HG03196 (cell line): ENCODE measurements around the gene ARHGEF6.

ENCODE experiments used
- ATAC-seq: cut with Tn5 transposase; IDR thresholded peaks from one replicate; pipeline ENCODE4 v1.9.1; 2021; ENCODE audit not compliant: unreplicated experiment

ARHGEF6 gene

DNA sequence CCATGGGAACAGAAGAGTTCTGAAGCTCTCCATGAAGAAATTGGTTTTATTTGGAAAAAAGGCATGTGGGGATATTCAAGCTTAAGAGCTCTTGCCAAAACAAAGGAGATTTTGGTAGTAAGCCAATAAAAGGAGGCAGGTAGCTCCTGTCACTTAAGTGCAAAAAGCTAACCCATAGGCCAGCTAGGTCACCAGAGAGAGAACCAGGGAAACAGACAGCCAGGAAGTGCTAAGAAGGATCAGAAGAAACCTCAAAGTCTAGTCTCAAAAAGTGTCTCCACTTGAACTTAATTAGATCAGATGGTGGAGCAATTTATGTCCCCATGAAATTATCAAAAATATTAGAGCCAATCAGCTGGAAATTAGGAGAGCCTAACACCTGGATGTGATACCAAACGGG lies 83.6 kb downstream of the ARHGEF6 start:
- no peak for ATAC-seq

DNA sequence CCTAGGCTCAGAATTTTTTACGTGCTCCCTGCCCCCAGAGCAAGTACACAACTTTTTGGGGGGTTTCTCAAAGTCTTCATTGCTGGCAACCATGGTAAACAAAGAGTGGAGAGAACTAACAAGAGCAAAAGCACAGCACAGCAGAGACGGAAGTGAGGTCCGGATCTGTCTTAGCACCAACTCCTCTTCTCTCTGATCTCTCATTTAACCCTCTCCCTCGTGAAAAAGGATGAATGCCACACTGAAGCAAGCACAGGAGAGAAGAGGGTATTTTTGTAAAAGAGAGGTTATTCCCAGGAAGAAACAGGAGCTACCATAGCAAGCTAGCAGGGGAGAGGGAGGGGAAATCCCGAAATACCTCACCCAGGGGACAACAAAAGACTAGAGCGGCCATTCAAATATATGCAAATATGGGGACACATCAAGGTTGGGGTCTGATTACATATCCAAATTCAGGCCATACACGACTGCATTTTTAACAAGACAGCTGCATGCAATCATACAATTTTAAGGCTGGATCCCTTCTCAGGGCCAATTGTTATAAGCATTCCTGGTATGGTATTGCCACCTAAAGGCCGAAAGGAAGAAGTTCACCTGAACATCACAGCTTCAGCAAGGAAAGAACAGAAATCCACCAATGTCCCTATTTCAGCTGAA lies 86.2 kb downstream of the ARHGEF6 start:
- ATAC-seq = peak; percentile 68

DNA sequence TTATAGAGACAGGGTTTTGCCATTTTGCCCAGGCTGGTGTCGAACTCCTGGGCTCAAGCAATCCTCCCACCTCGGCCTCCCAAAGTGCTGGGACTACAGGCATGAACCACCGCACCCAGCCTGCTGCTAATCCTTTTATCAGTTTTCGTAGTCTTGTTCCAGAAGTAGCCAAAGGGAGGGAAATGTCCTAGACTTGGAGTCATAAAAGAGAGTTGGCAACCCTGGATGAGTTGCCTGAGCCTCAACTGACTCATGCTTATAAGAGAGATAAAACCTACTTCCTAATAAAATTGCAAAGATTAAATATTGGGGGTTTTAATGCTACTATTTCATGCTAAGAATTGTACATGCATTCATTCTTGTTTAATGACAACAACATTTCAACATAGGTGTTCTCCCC lies 88.5 kb downstream of the ARHGEF6 start:
- no peak for ATAC-seq

DNA sequence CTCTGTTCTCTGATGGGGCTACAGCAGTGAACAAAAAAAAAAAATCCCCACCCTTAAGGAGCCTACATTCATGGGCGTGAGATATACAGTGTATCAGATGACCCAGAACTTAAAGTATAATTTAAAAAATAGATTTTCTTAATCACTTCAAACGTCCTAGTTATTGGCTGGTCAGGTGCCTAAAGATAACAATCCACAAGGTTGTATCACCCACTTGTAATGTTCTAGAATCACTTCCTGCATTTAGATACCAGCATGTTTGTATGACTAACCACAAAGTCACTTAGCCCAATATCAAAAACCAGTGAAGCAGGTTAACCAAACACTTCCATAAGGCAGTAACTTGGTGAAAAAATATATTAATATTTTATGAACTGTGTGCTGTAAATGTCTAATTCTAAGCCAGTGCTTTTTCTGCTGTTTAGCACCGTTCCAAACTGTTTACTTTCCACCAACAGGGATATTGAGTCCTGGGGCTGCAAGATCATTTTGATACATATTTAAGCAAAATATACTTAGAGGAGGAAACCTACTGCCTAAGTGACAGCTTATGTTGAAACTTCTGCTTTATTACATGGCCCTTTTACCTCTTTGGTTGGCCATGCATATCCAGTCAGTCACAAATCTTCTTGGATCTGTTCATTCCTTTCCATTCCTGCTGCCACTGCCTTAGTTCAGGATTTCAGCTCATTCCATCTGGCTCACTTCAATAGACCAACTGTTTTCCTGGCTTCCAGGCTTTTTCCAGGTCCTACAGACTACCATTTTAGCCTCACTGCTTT lies 89.5 kb downstream of the ARHGEF6 start:
- ATAC-seq = no peak

DNA sequence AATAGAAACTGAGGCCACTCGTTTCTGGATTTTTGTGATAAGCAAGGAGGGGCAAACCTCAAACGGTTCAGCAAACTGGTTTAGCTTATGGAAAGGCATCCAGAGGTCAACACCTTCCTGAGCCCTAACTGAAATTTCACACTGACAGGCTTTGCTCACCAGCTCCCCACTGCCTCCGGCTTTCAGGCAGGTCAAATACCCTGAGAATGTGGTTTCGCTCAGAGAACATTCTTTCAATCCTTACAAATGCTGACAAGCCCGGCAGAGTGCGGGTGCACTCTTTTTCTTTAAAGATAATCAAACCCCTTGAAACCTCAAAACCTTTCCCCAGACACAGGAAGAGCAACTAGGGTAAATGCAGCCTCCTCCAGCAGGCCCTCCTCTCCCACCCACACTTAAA lies 91.3 kb downstream of the ARHGEF6 start:
- no peak for ATAC-seq

DNA sequence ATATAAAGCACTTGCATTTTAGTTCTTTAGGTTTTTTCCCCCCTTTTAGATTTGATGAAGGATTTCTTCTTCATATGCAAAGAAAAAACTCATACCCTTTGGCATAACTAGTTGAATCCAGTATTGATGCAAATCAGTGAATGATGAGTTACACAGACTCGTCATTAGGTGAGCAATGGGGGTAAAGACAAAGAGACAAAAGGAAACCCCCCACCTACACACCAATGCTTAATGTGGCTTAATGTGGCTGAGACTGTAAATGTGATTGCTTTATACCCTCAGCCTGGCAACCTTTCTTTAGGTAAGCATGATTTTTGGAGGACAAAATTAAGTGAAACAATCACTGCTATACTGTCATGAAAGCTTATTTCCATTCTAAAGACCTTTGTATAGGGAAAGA lies 93.3 kb downstream of the ARHGEF6 start:
- ATAC-seq = no peak

DNA sequence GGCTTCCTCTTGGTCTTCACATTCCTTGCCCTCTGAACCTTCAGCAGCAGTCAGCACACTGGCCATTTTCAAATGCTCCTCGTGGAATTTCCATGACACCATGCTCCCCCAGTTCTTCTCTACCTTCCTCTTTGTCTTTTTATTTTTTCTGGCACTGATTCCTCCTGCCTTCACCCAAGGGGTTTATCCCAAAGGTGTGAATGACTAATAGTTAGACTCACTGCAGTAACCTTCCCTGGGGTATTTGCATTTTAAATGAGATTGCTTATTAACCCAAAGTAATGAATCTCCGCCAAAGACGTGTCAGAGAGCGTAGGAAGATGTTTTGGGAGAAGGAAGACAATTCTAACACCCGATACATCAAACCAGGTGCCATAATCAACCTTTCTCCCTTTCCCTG lies 96.6 kb downstream of the ARHGEF6 start:
- no peak for ATAC-seq

DNA sequence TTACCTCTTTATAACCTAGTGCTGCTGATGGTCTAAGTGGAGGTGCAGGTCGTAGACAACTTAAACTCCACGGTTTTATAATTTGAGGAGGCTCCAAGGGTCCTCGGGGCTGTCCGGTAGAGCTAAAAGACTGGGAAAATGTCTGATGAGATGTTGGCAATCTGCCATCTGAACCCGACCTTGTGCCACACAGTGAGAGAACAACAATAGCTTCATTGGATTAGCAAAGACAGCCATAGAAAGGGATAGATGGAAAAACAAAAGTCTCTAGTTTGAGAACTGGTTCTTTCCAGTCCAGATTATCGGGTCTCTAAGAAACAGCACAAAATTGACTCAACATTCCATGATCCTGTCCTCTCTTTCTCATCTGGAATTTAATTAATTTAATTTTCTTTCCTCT lies 101.2 kb downstream of the ARHGEF6 start:
- ATAC-seq = no peak

DNA sequence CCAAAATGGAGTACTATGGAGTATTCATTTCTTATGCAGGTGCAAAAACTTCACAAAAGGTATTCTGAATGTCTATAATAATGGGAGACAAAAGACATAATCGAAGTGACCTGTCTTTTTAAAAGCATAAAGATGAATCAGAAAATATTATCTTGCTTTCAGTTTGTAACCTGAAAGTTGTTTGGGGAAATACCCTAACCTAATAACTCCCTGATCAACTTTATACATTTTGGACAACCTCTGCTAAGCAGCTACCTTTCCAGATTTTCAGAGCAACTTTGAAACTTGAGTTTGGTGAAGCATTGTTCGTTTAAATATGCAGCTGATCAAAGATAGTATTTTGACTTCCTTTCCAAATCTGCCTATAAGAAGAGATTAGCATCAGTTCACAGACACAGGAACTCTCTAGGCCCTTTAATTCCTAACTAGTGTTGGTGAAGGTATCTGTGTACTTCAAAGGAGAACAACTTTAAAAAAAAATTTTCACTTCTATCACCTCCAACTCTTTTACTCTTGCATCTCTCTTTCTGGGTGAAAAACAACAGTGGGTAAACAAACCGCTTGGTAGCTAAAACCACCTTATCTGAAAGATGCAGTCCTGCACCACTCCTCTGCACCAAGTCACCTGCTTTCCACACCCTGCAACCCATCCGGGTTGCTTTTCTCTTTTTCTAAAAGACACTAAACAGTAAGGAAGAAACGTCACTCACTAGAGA lies 106.3 kb downstream of the ARHGEF6 start:
- no peak for ATAC-seq

DNA sequence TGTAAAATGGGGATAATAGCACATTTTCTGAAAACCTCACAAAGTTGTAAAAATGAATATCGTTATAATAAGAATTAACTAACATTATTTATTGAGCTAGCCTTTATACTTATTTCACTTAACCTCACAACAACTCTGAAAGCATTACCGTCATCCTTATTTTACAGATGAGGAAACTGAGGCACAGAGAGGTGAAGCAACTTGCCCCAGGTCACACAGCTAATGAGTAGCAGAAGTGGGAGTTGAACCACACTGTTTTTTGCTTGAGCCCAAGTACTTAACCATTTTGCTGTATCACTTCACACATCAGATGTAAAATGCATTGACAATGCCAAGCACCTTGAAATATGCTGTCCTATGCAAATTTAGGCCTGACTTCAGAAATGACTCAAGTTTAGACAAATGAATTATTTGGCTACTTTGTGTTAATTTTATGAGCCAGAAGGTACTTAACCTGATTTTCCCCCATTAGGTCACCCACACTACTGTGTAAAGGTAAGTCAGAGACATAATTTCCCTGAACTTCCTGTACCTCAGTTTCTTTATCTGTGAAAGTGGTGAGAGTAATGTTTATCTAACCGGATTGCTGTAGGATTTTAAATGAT lies 109.6 kb downstream of the ARHGEF6 start:
- no peak for ATAC-seq

DNA sequence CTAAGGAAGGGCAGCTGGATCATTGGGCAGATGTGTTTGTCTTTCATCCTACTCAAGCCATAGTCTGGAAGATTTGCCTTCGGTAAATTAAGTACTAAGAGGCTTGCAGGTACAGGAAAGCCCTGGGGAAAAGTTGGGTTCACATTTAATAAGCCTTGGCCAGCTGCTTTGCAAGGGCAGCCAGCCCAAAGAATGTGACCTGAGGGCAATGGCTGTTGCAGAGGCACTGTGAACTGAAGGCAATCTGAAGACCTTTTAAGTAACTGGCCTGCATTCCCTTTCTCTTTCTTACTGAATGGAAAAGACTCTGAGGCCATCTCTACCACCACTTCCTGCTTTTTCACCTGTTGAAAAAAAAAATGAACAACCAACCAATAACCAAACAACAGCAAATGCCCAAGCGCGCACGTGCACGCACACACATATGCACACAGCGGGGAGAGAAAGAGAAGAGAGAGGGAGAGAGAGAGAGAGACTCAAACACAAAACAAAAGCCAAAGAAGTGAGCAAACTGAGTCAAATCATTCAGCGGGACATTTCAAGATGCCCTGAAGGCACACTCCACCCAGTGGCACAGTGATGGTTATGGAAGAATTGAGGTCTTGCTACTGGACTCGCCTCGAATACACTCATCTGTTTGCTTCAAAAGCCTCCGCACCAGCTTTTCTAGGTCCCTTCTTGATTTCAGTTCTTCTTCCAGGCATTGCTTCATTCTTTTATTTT lies 113.1 kb downstream of the ARHGEF6 start:
- ATAC-seq = no peak

DNA sequence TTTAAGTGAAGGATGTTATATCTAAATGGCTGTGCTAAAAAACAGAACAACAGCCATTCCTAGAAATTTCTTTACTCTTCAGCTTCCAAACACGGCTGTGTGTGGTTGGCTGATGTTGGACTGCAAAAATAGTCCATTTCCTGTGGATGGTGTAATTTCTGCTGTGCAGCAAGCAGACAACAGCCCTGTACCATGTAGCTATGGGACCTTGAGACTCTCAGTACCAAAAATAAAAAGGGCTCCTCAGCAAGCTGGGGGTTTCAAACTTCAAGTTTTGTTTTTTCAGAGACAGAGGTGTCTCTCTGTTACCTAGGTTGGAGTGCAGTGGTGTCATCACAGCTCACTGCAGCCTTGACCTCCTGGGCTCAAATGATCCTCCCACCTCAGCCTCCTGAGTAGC lies 114.6 kb downstream of the ARHGEF6 start:
- no peak for ATAC-seq

DNA sequence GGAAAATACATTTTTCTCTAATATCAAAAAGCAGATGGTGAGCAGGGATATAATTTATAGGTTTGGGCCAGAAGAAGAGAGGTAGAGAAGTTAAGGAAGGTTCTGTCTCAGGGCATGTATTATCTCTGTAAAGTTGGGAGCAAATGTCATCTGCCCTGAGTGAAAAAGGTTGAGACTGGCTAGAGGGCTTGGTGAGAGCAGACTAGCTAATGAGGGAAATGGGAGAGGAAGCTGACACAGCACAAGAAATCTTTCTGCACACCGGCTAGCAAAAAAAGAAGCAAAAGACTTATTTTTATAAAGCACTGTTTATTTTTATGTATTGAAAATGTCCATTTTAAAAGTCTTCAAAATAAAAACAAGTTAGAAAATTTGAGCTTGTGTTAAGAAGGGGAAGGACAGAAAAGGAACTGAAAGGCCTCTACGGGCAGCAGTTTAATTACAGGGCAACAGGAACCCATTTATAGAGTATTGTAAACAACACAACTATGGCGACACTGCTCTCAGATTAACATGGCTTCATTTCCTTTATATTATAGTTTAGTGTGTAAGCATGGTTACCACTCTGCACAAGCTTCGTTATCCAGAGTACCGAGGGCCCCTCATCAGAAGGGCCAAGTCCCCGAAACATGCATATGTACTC lies 115.4 kb downstream of the ARHGEF6 start:
- no peak for ATAC-seq

DNA sequence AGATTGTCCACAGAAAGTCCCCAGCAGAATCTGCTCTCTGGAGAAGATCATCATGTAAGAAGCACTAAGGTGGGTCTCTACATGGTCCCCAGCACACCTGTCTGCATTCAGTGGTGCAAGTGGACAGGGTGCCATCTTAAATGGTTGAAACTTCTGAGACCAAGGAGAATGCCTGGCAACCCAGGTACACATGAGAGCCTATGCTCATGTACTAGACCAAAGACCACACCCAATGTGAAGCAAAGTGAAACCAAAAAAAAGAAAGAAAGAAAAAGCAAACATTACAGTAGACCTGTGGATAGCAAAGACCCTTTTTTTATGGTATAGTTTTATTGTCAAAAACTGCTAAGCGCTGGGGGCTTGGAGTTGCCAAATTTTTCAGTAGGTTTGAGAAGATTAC lies 117.8 kb downstream of the ARHGEF6 start:
- no peak for ATAC-seq

DNA sequence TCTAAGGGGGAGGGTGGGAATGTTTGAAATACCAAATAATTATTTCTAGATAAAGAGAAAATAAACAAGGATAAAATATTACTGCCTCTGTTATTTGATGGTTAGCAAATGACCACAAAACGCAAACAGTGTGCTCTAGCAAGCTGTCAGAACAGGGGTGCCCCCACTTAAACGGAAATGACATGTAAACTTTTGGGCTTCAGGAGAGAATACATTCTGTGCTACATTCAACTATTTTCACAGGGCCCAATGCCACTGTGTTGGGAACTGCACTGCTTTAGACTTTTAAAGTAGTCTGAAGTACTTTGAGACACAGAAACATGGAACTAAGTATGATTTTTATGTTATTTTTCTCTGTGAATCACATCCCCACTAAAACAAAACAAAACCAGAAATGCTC lies 118.6 kb downstream of the ARHGEF6 start:
- ATAC-seq = no peak

DNA sequence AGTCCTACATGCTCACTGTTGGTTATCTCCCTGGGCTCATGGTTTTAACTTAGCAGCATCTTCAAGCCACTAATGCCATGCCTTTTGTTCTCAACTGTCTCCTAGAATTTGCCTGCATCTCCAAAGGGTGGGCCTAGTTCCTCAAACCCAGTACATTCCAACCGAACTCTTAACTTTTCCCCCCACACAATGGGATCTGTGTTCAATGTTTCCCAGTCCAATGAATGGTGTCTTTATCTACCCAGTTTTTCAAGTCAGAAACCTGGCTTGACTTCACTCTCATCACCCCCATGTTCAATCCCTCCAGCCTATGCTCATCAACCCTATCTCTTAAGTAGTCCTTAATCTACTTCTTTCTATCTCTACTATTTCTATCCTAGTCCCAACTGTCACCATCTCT lies 119.8 kb downstream of the ARHGEF6 start:
- no peak for ATAC-seq

DNA sequence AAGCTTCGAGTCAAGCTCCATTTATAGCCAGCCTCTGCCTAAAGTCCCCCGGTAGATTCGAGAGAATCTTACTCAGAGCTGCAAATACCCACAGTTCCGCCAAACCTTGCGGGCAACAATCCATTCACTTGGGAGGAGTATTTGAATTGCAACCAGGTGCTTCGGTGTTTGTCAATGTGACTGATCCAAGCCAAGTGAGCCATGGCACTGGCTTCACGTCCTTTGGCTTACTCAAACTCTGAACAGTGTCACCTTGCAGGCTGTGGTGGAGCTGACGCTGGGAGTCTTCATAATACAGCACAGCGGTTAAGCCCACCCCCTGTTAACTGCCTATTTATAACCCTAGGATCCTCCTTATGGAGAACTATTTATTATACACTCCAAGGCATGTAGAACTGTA lies 121.6 kb downstream of the ARHGEF6 start:
- no peak for ATAC-seq

DNA sequence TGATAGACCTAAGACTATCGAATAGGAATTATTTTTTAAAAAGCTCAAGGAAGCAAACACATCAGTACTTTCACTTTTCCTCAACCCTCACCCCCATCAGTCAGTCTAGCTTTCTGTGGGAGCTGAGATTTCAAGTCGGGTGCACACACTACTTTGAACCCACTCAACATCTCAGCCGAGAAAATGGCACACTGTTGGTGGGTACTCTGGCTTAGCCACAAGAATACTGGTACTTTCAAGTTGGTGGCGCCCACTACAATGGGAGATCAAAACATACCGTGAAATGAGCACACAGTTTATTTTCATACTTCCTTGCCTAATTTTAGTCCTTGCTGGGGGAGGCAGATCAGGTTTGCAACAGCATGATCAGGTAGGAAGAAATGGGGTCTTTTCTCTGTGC lies 122.6 kb downstream of the ARHGEF6 start:
- no peak for ATAC-seq

DNA sequence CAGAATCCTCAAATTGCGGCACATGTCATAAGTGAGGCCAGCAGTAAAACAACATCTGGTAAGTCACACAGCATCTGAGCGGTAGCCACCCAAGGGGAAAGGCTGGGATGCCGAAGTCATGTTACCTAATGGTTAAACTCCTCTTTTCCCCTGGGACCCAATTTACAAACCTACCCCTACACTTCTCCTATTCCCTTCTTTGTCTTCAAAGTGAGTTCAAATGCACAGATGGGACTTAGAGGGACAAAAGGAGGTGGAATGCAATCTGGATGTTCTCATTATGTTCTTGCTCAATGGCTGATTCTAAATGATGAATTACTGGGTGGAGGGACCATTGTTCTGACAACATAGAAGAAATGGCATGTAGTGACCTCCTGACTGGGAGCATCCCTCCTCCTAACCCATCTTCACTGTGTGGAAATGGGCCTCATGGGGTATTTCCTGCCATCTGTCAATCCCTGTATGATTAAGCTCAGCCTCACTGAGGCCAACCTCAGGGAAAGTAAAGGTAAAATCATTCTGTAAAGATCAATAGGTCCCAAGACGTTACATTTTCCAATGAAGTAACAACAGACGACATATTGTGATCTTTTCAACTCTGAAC lies 124.3 kb downstream of the ARHGEF6 start:
- ATAC-seq = no peak
